SU-DHL-6 (cell line): Measurements from ENCODE around the gene TSSC4.

Source experiments
- CTCF ChIP-seq: fragments of 200-600 bp; sonication (generic); IDR thresholded peaks from one replicate; pipeline ENCODE4 v1.5.1; 2017; ENCODE audit warnings: antibody characterized with exemption, mild to moderate bottlenecking, low read length, moderate library complexity; ENCODE audit not compliant: insufficient read depth, poor library complexity, severe bottlenecking
- EZH2phosphoT487 ChIP-seq: fragments of 200-600 bp; sonication (generic), shearing (Covaris generic); conservative IDR thresholded peaks from 2 replicates; pipeline ENCODE4 v1.6.1; 2018; ENCODE audit warnings: mild to moderate bottlenecking, antibody characterized with exemption, low read length, moderate library complexity, mixed read lengths

DNA sequence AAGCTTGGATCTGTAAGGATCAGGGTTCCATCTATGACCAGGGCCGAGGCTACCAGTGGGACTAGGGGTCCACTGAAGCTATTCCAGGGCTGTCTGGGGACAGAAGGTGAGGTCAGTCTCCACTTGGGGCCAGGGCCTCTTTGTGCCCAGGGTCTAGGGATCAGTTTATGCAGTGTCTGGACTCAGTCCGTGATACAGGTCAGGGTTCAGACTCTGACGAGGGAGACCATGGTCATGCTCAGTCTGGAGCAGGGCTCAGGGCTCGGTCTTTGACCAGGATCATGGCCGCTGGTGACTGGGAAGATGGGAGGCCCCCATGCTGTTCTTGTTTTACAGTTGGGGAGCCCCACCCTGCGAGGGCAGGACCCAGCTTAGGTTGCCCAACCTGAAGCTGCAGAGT is 11.8 kb downstream of the TSSC4 start:
- no peak for TF ChIP-seq CTCF
- TF ChIP-seq EZH2phosphoT487 = no peak
